GM19468 (cell line): ENCODE data around the gene ALDH1A2.

Experiments
- ATAC-seq: cut with Tn5 transposase; IDR thresholded peaks from one replicate; pipeline ENCODE4 v1.9.1; 2021; ENCODE audit warnings: mild to moderate bottlenecking, moderate library complexity, moderate number of reproducible peaks; ENCODE audit not compliant: unreplicated experiment; ENCODE audit errors: extremely low read depth

The ALDH1A2 gene

DNA sequence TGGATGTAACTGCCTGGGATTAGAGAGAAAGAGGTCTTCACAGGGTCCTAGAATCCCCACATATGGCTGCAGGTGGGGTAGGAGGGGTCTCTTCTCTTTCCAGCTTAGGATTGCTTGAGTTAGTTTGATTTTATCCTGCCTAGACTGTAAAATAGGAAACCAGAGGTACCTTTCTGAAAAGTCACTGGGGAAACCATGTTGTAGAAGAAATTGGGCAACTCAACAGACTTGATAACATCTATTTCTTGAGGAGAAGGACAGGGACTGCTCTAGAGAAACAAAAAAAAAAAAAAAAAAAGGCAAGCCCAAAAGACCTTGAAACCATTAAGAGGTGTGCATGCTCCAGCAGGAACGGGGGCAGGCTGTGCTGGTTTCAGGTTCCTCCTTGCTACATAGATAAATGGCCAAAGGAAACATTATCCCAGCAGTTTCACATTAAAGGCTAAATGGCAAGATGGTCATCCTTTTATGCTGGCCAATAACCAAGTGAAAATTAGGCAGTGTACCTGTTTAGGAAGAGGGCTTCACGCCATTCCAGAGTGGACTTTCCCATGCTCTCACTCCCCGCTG, 116.1 kb downstream of the ALDH1A2 start:
- no peak for ATAC-seq

- ATAC-seq = no peak
Measured at GRCh38 chr15:57948351-57949289, 116.9 kb downstream of the ALDH1A2 start.

GRCh38 chr15:57947781-57948180, 117.7 kb downstream of the ALDH1A2 start:
- ATAC-seq = no peak

DNA sequence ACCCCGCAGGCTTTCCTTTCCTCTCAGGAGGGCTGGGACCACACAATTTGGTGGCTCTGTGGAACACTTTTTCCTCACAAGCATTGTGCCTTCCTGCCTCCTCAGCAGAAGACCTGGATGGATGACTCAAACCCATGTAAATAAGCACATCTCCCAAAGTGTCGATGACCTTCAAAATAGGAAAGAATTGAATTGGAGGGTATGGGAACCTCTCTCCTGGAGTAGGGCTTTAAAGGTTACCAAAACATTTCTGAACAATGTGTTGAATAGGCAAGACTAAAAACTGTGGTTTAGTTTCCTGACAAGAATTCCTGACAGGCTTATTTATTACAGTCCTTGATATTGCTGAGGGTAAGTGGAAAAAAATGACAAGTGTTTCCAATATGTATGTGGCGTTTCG, 118.2 kb downstream of the ALDH1A2 start:
- no peak for ATAC-seq

GRCh38 chr15:57946491-57947048, 118.9 kb downstream of the ALDH1A2 start:
- ATAC-seq = no peak

- no peak for ATAC-seq
Measured at GRCh38 chr15:57945616-57946015, 119.9 kb downstream of the ALDH1A2 start.

- no peak for ATAC-seq
Measured at GRCh38 chr15:57943754-57944420, 121.6 kb downstream of the ALDH1A2 start.

- ATAC-seq = no peak
Measured at GRCh38 chr15:57943171-57943570, 122.3 kb downstream of the ALDH1A2 start.

GRCh38 chr15:57941816-57942215, 123.7 kb downstream of the ALDH1A2 start:
- no peak for ATAC-seq

- no peak for ATAC-seq
Measured at GRCh38 chr15:57932348-57932747, 133.2 kb downstream of the ALDH1A2 start.

GRCh38 chr15:57931570-57931969, 133.9 kb downstream of the ALDH1A2 start:
- no peak for ATAC-seq

DNA sequence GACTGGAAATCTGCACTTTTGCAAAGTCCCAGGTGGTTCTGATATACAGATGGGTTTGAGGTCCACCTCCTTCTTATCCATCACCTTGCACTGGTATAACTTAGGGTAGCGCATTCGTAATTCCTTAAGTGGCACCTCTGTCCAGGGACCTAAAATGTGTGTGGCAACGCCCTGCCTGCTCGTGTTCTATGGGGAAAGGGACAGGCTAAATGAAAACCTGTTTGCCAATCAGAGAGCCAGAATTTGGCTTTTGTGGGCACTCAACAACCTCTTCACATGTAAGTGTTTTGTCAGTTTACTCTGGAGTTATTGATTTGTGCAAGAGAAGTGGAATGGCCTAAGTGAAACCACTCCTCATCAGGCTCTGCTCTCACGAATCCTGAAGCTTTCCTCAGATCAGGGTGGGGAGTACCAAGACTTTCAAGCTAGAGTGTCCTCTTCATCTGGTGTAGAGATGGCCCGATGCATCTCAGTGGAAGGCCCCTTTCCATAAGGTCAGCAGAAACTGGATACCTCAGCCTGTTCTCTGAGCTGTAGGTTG, 138.3 kb downstream of the ALDH1A2 start:
- no peak for ATAC-seq

DNA sequence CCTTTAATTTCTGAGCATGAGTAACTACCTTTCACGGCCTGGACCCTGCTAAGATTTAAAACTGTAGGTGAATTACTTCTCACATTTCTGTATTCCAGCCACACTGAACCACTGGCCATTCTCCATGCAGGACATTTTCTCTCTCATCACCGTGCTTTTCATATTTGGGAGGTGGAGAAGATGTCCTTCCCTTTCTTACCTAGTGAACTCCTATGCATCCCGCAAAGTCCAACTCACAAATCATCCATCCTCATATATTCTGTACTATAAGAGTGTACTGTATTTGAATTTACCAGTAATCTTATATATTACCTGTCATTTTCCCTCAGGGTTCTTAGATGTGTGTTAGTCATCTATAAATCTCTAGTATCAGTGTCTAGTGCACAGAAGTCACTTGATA, 139.9 kb downstream of the ALDH1A2 start:
- no peak for ATAC-seq

- no peak for ATAC-seq
Measured at GRCh38 chr15:57924598-57924997, 140.9 kb downstream of the ALDH1A2 start.

- ATAC-seq = no peak
Measured at GRCh38 chr15:57923750-57924149, 141.8 kb downstream of the ALDH1A2 start.

DNA sequence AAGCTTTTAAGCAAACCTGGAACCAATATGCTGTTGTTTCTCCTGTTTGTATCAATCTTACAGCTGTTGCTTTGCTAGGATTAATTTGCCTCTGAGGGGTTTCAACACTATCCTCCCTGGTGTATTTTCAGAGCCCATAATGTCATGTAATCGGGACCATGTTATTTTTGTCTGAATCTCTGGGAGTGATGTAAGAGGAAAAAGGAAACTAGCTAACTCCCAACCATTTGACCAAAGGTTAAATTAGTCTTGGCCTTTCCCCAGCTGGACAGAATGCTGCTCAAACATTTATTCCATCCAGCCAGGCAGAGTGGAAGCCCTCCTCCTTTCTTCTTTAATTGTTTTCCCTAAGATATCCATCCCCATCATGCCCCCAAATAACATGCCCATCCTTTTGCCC, 142.2 kb downstream of the ALDH1A2 start:
- no peak for ATAC-seq

DNA sequence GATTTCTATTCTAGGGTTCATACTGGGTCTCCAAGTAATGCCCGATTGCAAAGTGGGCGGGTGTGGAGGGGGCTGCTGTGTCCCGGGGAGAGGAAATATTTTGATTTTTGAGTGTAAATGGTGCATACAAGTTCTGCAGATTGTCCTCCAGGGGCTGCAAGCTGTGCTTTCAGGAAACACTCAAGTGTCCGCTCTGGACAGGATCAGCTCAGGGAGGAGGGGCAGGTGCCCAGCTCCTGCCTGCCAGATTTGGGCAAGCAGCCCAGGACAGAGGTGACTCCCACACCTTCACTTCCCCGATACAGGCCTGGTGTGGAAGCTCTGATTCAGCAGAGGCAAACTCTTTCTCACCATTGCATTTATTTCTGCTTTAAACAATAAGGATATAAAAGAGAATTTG, 142.7 kb downstream of the ALDH1A2 start:
- ATAC-seq = no peak

- ATAC-seq = no peak
Measured at GRCh38 chr15:57921371-57921770, 144.1 kb downstream of the ALDH1A2 start.

GRCh38 chr15:57920911-57921310, 144.6 kb downstream of the ALDH1A2 start:
- ATAC-seq = no peak

GRCh38 chr15:57919754-57920153, 145.8 kb downstream of the ALDH1A2 start:
- ATAC-seq = no peak

DNA sequence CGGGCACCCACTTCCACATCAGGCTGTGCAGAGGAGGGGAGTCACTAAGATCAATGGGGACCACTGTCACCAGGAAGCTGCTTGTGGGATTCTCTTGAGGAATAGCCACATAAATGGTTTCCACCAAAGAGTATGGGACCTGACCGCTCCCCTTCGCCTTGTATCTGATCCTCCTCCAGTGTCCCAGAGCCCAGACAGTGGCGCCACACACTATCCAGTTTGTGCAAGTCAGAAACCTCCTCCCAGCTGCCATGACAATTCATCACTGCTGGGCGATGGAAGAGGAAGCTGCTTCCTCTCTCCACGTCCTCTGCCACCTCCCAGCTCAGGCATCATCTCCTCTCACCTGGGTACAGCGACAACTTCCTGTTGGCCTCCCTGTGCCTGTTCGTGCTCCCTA, 147.5 kb downstream of the ALDH1A2 start:
- ATAC-seq = no peak
